Measurements from ENCODE around the gene RBM47.
"Not testable (repeated sequence)": the region's sequence is repeated elsewhere in the genome, so short reads cannot be mapped to it uniquely, and the experiment has no call there.

The RBM47 gene

DNA sequence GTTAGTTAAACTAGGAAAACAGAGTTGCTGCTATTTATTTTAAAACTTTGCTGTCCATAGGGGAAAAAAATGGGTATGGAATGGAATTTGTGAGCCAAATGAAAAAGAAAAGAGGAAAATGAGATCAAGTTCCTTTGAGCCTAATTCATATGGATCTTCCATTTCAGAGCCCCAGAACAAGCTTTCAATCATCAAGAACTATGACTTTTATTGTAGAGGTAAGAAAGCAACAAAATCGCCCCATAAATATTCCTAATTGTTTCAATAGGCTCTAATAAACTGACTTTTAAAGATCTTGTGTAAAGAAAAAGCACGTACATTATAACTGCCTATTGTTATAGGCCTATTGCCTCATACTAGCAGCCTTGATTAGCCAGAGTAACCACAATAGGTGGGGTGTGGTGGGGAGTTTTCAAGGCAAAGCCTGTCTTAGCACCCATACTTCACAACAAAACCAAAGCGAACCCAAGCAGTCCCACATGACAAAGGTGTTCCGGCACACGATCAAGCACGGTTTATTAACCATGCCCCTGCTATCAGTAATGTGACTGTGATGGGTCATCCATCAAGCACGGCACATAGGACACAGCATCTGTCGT lies 44.4 kb downstream of the RBM47 start:
- no peak for DNase-seq

DNA sequence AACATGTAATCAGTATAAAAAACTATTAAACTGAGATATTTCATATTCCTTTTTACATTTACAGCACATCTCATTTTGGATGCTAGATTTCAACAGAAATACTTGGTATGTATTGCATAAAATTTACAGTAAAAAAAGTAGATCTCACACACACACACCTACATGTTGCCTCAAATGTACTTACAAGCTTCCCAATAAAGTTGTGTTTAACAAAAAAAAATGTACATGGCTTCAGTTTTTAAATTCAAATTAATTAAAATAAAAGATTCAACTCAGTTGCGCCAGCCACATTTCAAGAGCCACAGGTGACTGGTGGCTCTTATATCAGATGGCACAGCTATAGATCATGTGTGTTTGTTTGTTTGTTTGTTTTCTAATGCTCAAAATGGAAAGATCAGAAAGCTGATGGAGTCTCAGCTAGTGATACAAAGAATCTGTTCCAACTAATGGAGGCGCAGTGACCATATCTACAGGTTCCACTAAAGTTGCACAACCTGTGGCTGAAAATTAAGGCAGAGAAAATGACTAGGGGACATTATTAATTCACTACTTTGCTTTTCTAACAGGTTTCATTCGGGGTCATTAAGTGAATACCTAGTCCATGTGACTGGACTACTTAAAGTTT lies 45.0 kb downstream of the RBM47 start:
- no peak for DNase-seq

DNA sequence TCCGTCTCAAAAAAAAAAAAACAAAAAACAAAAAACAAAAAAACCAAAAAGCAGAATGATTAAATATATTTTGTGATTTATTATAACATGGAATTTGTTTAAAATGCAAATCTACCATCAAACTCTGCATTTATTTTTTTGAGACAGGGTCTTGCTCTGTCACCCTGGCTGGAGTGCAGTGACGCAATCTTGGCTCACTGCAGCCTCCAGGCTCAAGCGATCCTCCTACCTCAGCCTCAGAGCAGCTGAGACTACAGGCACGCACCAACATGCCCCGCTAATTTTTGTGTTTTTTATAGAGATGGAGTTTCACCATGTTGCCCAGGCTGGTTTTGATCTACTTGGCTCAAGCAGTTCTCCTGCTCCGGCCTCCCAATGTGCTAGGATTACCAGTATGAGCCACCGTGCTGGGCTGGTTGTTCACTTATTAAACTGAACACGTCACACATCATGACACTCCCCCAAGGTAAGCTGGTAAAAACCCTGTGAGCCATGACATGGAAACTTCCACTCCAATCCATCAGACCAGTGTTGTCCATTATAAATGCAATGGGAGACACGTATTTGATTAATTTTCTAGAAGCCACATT lies 45.7 kb downstream of the RBM47 start:
- DNase-seq = no peak

DNA sequence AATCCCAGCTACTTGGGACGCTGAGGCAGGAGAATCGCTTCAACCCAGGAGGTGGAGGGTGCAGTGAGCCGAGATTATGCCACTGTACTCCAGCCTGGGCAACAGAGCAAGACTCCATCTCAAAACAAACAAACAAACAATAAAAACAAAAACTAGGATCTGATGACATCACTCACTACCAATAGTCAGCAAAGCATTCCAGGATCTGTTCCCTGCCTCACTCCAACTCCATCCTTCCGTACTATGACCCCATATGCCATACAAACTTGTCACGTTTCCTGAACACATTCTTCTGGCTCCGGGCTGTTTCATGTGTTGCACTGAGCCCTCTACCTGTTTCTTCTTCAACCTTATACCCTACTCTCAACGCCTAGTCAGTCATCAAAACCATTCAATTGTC lies 47.3 kb downstream of the RBM47 start:
- no peak for DNase-seq

DNA sequence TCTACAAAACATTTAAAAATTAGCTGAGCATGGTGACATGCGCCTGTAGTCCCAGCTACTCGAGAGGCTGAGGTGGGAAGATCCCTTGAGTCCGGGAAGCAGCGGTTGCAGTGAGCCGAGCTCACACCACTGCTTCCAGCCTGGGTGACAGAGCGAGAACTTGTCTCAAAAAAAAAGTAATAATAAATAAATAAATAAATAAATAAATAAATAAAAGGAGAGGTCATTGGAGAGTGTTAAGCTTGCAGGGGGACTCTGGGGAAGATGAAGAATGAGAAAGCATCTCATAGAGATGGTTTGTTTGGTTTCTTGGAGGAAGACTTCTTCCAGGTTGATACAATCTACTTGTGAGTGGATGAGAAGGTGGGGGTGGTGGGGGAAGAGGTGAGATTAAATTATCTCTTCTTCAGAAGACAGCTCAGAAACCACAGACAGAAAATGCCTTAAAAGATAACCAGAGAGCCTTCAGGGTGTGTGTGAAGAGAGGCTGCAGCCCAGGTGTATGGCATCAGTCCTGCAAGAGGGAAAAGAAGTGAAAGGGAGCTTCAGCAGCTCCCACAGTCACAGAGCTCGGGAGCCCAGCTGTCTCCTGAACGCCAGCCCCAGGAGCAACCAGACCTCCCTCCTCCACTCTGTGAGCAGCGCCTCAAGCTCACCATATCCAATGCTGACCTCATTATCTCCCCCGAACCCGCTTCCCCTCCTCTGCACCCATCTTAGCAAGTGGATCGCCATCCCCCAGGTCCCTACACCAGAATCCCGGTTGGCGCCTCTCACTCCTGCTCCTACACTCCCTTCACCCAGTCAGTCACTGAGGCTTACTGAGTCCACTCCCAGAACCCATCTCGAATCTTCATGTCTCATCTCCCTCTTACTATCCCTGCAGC lies 48.2 kb downstream of the RBM47 start:
- no peak for DNase-seq

DNA sequence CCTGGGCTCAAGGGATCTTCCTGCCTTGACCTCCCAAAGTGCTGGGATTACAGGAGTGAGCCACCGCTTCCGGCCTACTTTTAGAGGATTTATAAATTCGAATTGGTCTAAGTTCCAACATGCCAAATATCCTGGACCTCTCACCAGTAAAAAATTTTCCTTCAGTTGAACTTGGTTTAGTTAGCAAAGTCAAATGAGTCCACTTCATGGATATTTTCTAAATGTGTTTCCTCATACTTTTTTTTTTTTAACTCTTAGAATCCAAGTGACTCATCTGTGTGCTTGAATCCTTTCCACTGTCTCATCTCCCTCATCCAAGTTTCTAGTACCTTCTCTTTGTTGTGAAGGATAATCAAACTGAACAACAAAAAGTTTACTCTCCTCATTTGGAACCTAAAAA lies 49.7 kb downstream of the RBM47 start:
- DNase-seq = no peak

DNA sequence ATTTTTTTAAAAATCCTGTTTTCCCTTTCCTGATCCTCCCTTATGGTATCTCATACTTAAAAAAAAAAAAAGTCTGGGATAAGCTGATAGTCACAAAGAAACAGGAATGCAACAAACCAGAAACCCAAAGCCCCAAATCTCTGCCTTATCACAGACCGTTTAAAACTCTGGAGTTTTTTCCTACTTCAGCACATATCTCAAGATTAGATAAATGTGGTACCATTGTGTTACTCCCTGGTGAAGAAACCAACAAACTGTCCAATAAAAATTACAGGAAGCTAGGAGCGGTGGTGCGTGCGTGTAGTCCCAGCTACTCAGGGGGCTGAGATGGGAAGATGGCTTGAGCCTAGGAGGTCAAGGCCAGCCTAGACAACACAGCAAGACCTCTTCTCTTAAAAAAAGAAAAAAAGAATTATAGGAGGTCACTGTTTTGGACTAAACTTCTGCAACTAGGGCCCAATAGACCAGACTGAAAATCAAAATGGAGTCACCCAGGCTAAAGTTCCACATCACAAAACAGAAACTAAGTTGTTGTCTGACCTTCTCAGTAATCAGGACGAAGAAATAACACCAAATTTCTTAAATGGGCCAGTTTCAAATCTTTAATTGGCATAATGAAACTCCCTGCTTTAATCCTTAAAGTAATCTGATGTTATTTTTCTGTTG lies 51.9 kb downstream of the RBM47 start:
- no peak for DNase-seq

DNA sequence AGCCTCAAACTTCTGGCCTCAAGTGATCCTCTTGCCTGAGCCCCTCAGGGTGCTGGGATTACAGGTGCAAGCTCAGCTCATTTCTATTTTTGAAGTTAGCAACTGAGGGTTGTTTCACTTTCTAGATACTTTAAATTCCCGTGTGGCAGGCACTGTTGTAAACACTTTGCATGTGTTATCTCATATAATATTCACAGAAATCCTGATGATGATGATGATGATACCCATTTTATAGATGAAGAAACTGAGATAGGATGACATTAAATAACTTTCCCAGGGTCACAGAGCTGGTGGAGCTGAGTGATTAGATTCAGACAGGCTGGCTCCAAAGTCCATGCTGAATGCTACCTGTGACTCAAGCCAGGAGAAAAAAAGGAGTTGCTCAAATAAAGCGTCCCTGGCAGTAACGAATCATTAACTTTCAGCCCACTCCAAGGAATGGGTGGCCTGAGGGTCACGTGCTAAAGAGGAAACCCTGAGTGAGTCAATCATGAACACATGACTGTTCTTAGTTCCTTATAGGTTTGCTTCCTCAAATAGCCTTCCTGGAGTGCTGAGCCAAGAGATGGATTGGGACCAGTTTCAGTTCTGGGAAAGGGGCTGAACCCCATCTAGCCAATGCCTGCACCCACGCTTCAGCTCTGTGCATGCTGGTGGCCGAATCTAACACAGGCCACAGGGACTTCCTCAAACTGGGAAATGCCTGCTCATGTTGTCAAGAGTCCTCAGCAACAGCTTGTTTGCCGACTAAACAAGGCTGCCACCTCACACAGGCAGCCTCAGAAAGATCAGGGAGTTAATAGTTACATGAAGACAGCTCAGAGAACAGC lies 52.8 kb downstream of the RBM47 start:
- DNase-seq = peak; percentile 28

DNA sequence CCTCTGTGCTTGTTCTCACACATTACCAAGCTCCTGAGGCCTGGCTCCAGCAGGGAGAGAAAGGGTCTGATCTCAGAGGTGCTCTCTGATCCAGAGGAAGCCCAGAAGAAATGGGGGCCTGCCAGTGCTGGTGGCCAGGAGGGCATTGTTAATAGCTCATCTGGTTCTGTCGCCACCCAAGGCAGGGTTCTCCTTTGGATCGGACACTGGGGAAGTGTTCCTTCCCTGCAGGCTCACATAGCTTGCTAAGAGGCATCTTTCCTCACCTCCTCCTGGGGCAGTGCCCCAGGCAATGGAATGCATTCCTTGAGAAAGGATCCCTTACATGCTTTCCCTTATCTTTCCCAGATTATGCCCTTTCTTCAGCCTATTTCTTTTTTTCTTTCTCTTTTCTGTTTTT lies 53.8 kb downstream of the RBM47 start:
- DNase-seq = no peak

DNA sequence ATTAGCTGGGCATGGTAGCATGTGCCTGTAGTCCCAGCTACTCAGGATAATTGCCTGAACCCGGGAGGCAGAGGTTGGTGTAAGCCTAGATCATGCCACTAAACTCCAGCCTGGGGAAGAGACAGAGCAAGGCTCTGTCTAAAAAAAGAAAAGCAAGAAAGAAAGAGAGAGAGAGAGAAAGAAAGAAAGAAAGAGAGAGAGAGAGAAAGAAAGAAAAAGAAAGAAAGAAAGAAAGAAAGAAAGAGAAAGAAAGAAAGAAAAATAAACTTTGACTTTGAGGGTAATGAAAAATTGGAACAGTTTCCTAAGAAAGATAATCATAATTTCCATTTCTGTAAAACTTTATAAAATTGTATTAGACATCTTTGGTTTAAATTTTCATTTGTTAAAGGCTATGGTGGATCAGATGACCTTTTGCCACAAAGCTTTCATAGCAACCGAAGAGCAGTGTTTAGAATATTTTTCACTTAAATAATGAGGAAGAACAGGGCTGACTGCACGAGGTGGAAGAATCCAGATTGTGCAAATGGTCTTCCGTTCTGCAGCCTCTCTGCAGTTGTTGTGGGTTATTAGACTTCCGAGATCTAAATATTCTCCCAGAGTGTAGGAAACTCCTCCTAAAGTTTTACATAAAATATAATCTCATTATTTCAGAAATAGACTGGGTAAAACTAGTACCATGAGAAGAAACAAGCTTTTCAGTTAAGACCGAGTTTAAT lies 55.9 kb downstream of the RBM47 start:
- no peak for DNase-seq

DNA sequence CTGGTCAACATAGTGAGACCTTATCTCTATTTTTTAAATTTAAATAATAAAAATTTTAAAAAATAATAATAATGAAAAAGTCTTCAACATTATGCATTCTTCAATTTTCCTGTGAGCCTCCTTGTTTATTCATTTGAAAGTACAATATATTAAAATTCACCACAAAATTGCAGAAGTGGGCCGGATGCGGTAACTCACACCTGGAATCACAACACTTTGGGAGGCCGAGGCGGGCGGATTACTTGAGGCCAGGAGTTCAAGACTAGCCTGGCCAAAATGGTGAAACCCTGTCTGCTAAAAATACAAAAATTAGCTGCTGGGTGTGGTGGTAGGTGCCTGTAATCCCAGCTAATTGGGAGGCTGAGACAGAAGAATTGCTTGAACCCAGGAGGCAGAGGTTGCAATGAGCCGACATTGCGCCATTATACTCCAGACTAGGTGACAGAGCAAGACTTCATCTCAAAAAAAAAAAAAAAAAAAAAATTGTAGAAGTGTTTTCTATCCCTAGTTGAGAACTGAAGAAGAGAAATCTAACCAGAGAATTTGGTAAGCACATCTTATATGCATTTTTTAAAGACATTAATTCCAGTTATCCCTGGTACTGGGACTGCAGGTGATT lies 56.9 kb downstream of the RBM47 start:
- no peak for DNase-seq

DNA sequence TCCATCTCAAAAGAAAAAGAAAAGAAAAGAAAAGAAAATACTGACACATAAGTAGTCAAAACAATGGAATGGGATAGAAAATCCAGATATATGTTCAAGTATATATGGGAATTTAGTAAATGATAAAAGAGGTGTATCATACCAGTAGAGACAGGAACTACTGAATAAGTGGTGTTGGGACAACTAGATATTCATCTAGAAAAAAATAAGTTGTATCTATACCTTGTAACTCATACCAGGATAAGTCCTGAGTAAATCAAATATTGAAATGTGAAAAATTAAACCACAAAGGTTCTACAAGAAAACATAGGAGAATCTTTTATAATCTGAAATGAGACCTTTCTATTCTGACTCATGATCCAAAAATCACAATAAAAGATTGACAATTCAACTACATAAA lies 58.5 kb downstream of the RBM47 start:
- no peak for DNase-seq

DNA sequence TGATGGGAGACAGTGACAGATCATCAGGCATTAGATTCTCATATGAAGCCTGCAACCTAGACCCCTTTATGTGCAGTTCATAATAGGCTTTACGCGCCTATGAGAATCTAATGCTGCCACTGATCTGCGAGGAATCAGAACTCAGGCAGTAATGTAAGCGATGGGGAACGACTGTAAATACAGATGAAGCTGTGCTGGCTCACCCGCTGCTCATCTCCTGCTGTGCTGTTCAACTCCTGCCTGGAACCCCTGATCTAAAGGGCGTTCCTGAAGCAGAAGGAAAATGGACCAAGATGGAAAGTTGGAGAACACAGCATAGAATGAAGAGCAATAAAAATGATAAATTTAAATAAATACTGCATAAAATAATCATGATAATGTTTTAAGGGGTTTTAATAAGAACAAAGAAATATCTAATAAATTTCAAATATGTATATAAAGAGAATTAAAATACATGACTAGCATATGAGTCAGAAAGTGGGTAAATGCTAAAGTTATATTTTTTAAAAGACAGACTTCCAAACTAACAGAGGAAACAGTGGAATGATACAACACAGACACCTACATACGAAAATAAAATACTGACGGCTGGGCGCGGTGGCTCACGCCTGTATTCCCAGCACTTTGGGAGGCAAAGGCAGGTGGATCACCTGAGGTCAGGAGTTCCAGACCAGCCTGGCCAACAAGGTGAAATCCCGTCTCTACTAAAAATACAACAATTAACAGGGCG lies 59.2 kb downstream of the RBM47 start:
- DNase-seq = no peak

DNA sequence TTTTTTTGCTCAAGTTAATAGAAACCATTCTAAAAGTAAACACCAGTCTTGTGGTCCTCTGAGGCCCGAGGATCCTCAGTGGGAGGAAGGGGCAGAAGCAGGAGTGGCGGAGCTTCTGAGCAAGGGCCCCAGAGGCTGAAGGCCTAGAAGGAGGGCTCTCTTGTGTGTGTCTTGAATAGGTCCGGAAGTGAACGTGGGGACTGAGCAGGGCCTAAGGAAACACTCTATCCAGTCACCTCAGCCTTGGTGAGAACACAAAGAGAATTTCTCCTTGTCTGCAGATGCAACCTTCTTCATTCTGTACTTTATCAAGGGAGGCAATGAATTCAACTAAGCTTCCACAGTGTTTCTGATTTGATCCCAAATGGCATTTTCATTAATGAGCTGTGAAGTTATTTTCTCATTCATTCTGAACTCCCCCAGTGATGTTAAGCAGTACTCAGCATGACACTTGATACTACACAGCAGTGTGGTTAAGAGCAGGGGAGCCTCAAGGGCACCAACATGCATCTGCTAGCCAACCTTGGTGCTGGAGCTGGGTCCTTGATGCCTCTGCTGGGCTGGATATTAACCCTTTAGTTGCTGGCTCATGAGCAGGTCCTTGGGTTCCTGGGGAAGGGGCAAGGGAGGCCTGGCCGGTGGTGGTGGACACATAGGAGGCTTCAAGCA lies 64.7 kb downstream of the RBM47 start:
- no peak for DNase-seq

DNA sequence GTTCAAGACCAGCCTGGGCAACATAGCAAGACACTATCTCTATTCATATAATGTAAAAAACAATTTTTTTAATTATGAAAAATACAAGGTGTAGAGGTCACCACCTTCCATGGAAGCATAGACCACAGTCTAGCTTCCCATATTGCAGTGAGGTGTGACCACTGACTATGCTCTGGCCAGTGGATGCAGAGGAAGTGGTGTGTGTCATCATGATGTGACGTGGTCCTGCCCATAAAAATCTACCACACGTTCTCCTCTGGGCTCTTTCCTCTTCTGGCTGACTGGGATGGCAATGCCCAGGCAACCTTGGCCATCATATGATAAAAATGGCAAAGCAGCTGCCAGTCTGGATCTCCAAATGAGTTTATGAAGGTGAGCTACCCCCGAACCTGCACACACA lies 65.7 kb downstream of the RBM47 start:
- DNase-seq = no peak

DNA sequence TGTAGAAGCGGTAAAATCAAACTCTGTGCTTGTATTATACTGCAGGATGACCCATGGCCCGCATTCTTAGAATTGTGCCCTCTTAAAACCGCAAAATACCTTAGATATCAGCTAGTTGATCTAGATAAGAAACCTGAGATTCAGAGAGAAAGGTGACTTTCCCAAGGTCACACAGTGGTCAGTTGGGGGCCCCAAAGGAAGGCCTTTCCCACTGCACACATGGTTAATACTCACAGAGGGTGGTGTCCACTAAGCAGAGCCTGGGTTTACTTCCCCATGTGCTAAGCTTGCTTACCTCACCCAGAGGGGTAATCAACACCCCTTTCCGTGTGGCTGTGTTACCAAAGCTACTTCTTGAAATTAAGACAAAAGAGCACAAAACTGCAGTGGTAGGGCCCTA lies 66.3 kb downstream of the RBM47 start:
- DNase-seq = no peak

DNA sequence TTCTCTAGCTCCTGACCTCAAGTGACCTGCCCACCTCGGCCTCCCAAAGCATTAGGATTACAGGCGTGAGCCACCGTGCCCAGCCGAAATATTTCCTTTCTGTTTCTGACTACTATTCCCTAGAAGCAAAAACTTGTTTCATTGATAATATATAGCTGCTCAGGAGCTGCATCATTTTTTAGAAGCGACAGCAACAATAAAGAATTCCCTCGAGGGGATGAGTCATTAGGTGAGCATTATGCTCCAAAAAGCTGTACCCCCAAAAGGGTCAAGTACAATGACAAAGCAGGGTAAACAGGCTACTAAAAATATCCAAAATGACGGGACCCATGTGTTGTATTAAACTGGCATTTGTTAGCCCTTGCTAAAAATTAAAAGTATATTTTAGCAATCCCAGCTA lies 67.0 kb downstream of the RBM47 start:
- no peak for DNase-seq

DNA sequence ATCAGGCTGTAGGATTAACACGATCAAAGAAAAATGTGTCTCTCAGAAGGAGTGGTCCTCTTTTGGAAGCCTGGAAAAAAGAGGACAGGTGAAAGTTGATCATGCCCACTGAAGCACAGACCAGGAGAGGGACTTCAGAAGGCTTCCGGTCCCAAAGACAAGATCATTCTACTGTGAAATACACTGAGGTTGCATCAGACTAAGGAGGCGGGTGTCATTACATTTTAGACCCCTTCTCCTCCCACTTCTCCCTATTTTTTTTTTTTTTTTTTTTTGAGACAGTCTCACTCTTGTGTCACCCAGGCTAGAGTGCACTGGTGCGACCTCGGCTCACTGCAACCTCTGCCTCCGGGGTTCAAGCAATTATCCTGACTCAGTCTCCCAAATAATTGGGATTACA lies 67.5 kb downstream of the RBM47 start:
- DNase-seq = no peak

DNA sequence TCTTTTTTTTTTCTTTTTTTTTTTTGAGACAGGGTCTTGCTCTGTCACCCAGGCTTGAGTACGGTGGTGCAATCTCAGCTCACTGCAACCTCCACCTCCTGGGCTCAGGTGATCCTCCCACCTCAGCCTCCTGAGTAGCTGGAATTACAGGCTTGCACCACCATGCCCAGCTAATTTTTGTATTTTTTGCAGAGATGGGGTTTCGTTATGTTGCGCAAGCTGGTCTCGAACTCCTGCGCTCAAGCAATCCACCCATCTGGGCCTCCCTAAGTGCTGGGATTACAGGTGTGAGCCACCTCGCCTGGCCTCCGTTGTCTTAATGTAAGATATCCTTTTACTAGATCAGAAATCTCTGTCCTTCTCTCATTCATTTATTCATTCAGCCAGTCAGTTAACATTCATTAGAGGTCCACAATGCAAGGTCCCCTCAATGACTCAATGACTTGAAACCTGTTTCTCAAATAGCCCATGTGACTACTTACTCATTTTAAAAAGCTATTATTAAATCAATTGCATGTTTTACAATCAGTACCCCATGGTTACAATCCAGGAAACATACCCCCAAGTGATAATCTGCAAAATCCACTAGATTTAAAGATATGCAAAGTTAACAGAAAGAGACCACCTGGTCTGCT lies 68.0 kb downstream of the RBM47 start:
- DNase-seq = not testable (repeated sequence)
